Calu3 (cell line): ENCODE data around the gene PLPP7. TPM values are rescaled to one million over a fixed set of nuclear protein-coding genes. Genes with fewer than 3 reads are reported as not detected.
"Not testable (repeated sequence)": the region's sequence is repeated elsewhere in the genome, so short reads cannot be mapped to it uniquely, and the experiment has no call there.

Experiments used
- Bru-seq: library from RNA; stranded (reverse); fragments of 400-500 nt; gene quantifications from one replicate; lab custom pipeline; 2021; lab: Mats Ljungman, UMichigan
- BruChase-seq, 2 experiments: library from RNA; stranded (reverse); fragments of 400-500 nt; gene quantifications; one replicate each; lab custom pipeline; 2021; lab: Mats Ljungman, UMichigan
- BruUV-seq: library from RNA; stranded (reverse); fragments of 400-500 nt; replicated peaks from 2 replicates; lab custom pipeline; 2021; lab: Mats Ljungman, UMichigan
- CTCF ChIA-PET: fragments of 300-600 bp; sonication (Branson Sonifier 250); formaldehyde crosslinking; loops from one replicate; lab custom pipeline; 2022; ENCODE audit warnings: antibody characterized with exemption; lab: Charles Lee
- DNase-seq: peaks from one replicate; pipeline ENCODE4 v3.0.0; 2022
- H3K27ac Mint-ChIP-seq: one replicate; pipeline ENCODE4 v1.8.0; 2022; ENCODE audit warnings: mixed read lengths; ENCODE audit not compliant: unreplicated experiment
- H3K27me3 Mint-ChIP-seq: one replicate; pipeline ENCODE4 v1.8.0; 2022; ENCODE audit warnings: mixed read lengths; ENCODE audit not compliant: unreplicated experiment
- H3K36me3 Mint-ChIP-seq: one replicate; pipeline ENCODE4 v1.8.0; 2022; ENCODE audit warnings: mild to moderate bottlenecking, moderate library complexity, mixed read lengths; ENCODE audit not compliant: insufficient read depth, unreplicated experiment
- H3K4me1 Mint-ChIP-seq: one replicate; pipeline ENCODE4 v1.8.0; 2022; ENCODE audit warnings: mild to moderate bottlenecking, low read depth, mixed read lengths; ENCODE audit not compliant: unreplicated experiment
- H3K4me3 Mint-ChIP-seq: one replicate; pipeline ENCODE4 v1.8.0; 2022; ENCODE audit warnings: mild to moderate bottlenecking, low read depth, moderate library complexity, mixed read lengths; ENCODE audit not compliant: unreplicated experiment
- H3K9me3 Mint-ChIP-seq: one replicate; pipeline ENCODE4 v1.8.0; 2022; ENCODE audit warnings: low read depth, mixed read lengths; ENCODE audit not compliant: unreplicated experiment
- intact Hi-C: fragments of 100-400 bp; cut with micrococcal nuclease; formaldehyde crosslinking; loops from one replicate; pipeline ENCODE4 v1.10.0; 2022; ENCODE audit not compliant: unreplicated experiment
- long read RNA-seq: library from polyadenylated mRNA; stranded (forward); transcript quantifications from one replicate; pipeline ENCODE4 v2.0.0, GENCODE V29; 2022
- total RNA-seq: library from RNA; stranded (reverse); gene quantifications from 2 replicates; pipeline ENCODE4 v1.2.3, GENCODE V29; 2022
- TF ChIP-seq, protein P1 (sequence below): fragments of 200-600 bp; IDR thresholded peaks from one replicate; pipeline ENCODE4 v1.8.0; 2022; ENCODE audit warnings: antibody characterized with exemption; ENCODE audit not compliant: unreplicated experiment

The PLPP7 gene
- not detected in 2 replicates for total RNA-seq
- Bru-seq, nascent RNA, result not detected
- BruChase-seq, experiment 1, labeled RNA remaining after a 6-hour chase, result not detected
- BruChase-seq, experiment 2, labeled RNA remaining after a 2-hour chase, result percentile 5 among the genes with signal in this experiment
- long read RNA-seq, partial matches to known transcripts, result 0 of 1 reads
- long read RNA-seq, other reads (novel, unspliced or antisense), result 1 of 1 reads

DNA sequence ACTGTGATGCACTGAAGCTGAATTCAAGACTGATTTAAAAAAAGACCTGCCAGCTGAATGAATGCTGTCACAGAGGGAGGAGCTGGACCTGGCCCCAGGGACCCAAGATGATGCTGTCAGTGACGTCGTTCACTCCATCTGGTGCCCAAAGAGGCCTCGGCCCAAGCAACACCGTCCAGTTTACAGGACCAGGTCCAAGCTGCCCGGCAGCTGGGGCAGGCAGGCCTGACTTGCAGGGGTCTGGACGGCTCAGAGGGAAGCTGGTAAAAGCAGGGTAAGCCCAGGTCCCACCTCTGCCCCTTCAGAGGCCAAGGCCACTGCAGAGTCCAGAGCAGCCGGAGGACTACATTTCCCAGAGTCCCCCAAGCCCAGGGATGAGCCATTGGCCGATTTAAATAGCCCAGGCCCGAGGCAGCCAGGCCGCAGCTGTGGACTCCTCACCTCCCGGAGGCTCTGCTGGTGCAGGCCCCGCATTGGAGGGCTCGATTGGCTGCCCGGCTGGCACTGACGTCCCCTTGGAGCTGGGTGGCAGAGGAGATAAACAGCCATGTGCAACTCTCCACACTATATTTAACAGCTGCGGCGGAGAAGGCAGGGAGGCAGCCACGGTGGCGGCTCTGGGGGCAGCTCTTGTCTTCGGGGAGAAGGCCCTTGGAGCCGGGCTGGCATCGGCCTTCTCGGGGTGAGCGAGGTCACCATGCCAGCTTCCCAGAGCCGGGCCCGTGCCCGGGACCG, at the start of gene PLPP7:
Gene PLPP7 (plus strand): TSS at position 423 of the 735 bp plus-strand sequence. CDS start 275 bp downstream, at position 698.
- no TSS peak for BruUV-seq
- H3K27me3 Mint-ChIP-seq, result peaks cover 31% of the 10 kb centered on the region
- CTCF ChIA-PET, result no interaction called here
- H3K4me3 Mint-ChIP-seq, result no peak within 1 kb of the TSS
- no peaks in the 10 kb centered on the region for H3K9me3 Mint-ChIP-seq
- no peaks in the 10 kb centered on the region for H3K4me1 Mint-ChIP-seq
- no peaks in the 10 kb centered on the region for H3K36me3 Mint-ChIP-seq
- H3K27ac Mint-ChIP-seq, result no peak within 1 kb of the TSS
- intact Hi-C loops, result no loop called here
- DNase-seq, result no peak
- TF ChIP-seq, protein P1, sequence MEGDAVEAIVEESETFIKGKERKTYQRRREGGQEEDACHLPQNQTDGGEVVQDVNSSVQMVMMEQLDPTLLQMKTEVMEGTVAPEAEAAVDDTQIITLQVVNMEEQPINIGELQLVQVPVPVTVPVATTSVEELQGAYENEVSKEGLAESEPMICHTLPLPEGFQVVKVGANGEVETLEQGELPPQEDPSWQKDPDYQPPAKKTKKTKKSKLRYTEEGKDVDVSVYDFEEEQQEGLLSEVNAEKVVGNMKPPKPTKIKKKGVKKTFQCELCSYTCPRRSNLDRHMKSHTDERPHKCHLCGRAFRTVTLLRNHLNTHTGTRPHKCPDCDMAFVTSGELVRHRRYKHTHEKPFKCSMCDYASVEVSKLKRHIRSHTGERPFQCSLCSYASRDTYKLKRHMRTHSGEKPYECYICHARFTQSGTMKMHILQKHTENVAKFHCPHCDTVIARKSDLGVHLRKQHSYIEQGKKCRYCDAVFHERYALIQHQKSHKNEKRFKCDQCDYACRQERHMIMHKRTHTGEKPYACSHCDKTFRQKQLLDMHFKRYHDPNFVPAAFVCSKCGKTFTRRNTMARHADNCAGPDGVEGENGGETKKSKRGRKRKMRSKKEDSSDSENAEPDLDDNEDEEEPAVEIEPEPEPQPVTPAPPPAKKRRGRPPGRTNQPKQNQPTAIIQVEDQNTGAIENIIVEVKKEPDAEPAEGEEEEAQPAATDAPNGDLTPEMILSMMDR, result no peak

DNA sequence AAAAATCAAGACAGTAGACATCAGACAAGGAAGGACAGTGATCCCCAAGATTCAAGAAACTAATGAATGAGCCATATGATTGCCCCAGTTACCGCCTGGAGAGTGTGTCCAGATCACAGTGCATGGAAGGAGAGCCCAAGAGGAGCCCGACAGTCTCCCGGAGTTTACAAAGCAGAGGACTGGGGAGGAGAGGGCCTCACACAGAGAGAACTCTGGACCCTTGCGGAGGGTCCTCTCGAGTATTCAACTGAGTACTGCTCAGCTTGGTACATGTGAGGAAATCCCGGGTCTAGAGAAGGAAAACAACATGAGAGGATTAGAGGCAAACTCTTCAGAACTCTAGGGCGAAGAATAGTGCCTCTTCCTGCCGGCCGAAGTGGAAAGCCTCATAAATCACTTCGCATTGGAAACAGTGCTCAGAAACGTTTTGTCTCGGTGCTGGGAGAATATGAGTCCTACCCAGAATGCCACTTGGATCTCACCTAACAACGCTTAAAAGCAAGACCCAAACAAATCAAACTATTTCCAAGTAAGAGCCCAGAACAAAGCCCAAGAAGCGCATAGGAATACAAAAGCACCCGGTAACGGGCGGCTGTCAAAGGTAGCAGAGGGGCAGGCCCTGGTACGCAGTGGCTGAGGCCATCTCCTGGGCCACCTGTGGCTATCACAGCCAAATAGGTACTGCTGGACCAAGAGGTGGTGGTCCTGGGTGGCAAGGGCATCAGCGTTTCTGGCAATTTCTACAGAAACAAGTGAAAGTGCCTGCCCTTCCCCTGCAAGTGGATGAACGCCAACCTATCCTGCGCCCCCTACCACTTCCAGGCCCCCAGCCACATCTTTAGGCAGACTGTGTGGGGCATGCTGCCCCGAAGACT, 49.2 kb upstream of the PLPP7 start:
- intact Hi-C loops, result no loop called here
- peaks cover 3% of the 10 kb centered on the region for H3K4me1 Mint-ChIP-seq
- H3K9me3 Mint-ChIP-seq, result no peaks in the 10 kb centered on the region
- BruUV-seq, result no TSS peak
- DNase-seq, result no peak
- TF ChIP-seq, protein P1, result no peak
- H3K27ac Mint-ChIP-seq, result no peak overlapping the region
- CTCF ChIA-PET, result no interaction called here
- no peak overlapping the region for H3K4me3 Mint-ChIP-seq
- no peaks in the 10 kb centered on the region for H3K36me3 Mint-ChIP-seq
- H3K27me3 Mint-ChIP-seq, result no peaks in the 10 kb centered on the region

DNA sequence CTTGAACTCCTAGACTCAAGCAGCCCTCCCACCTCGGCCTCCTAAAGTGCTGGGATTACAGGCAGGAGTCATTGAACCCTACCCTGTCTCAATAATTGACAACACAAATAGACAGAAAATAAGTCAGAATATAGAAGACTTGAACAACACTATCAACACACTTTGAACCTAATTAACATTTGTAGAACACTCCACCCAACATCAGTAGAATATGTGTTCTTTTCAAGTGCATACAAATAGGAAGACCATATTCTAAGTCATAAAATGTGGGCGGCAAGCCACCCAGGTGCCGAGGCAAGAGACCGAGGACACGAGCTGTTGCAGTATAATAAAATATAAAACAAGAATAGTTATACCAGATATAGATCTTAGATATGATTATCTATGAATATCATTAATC, 45.2 kb upstream of the PLPP7 start:
- H3K27ac Mint-ChIP-seq, DNase-seq, CTCF ChIA-PET, H3K27me3 Mint-ChIP-seq, H3K4me3 Mint-ChIP-seq, intact Hi-C loops, H3K9me3 Mint-ChIP-seq, H3K4me1 Mint-ChIP-seq, BruUV-seq, H3K36me3 Mint-ChIP-seq: not testable (repeated sequence)

DNA sequence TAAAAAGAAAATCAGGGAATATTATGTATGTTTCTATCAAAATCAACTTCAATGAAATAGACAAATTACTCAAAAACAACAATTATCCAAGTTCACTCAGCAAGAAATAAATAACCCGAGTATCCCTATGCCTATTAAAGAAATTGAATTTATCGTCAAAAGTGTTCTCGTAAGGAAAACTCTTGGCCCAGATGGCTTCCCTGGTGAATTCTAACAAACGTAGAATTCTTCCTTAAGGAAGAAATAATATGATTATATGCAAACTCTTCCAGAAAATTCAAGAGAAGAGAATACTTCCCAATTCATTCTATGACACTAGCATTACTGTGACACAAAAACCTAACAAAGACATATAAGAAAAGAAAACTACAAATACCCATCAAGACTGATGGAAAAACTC, 42.9 kb upstream of the PLPP7 start:
- H3K4me3 Mint-ChIP-seq, result no peak overlapping the region
- BruUV-seq, result no TSS peak
- CTCF ChIA-PET, result interaction anchor here (0.7 kb wide), 2 partner anchors 100 to 845 kb away, joined by 3 read pairs; no protein-coding TSS in a partner anchor

More for the DNA sequence above, 42.9 kb upstream of the PLPP7 start:
- TF ChIP-seq, protein P1, result no peak
- Mint-ChIP-seq H3K9me3 (no peaks in the 10 kb centered on the region), H3K4me1 (peaks cover 8% of the 10 kb centered on the region), H3K27me3 (no peaks in the 10 kb centered on the region), H3K27ac (no peak overlapping the region), H3K36me3 (no peaks in the 10 kb centered on the region)
- intact Hi-C loops, result no loop called here
- DNase-seq, result no peak
